G401 (cell line): ENCODE results near the gene WDR54. TPM values are rescaled to one million over a fixed set of nuclear protein-coding genes. Genes with fewer than 3 reads are reported as not detected.
A peak's percentile ranks its signal among the peaks of the same experiment; 100 is the strongest.

ENCODE experiments used
- DNase-seq: peaks from one replicate; pipeline ENCODE4 v3.0.0-alpha.2; 2015; ENCODE audit warnings: low spot score
- in situ Hi-C: cut with HindIII; loops from 2 replicates; pipeline ENCODE4 v1.10.0; 2016; ENCODE audit warnings: low sequenced_read_pairs, mixed read lengths
- total RNA-seq: library from RNA; depleted of rRNA; stranded (reverse); fragments of >200 nt; shearing (Covaris generic); gene quantifications from 2 replicates; pipeline ENCODE4 v1.2.3, GENCODE V29; 2014; rRNA removed

Gene WDR54
- total RNA-seq, 1 experiment from 2014 or later = 104 TPM

DNA sequence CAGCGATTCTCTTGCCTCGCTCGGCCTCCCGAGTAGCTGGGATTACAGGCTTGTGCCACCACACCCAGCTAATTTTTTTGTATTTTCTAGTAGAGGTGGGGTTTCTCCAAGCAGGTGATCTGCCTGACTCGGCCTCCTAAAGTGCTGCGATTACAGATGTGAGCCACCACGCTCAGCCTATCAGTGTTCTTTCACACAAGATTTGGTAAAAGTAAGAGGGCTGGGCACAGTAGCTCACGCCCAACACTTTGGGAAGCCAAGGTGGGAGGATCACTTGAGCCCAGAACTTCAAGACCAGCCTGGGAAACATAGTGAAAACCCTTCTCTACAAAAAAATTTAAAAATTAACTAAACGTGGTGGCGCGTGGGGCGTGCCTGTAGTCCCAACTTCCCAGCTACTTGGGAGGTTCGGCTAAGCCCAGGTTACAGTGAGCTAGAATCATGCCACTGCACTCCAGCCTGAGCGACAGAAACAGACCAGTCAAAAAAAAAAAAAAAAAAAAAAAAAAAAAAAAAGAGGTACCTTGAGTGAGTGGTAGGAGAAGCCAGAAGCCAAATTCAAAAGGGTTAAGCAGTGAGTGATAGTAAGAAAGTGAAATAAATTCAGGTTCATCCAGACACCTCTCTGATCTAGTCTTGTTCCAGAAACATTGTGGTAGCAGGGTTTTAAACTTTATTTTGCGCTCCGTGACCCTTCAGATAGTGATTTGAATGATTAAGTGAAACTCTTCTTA lies 50.0 kb downstream of the WDR54 start:
- no peak for DNase-seq
- in situ Hi-C loops = no loop called here

DNA sequence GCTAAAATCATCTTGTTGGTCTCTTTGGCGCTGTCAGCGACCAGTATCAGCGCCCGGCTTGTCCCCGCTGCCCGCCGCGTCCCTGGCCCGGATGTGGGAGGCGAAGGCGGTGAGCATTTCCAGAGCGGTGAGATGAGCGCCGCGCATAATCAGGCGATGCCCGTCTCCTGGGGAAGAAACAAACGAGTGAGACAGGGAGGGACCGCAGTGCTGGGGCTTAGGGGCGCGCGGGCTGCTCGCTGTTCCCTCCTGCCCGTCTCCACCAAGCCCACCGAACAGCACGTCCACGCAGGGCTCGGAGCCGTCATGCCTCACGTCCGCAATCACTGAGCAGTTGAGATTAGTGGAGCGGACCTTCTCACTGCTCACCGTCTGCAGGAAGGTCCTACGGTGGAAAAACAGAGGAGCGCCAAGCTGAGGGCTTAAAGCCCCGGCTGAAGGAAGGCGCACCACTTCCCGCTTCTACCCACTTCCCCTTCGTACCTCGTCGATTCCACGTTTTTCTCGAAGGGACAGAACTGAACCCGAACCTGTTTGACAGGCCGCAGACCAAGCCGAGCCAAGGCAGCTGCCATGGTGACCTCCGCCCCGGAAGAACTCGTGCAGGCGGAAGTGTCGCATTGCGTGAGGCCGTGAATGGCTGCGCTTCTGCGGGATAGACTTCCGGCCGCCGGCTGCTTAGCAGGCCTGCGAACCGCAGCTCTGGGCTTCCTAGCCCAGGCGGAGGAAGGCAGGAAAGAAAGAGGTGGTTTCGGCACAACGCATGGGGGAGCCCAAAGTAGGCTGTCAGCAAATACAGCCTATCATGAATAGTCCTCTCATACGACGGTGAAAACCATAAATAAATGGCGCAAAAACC lies 50.8 kb downstream of the WDR54 start, which contains the start of gene MRPL53:
MRPL53 (minus strand) TSS at position 595 of the 859 bp plus-strand sequence; CDS start at position 575, 20 bp downstream.
- in situ Hi-C loops = no loop called here
- peak; percentile 95 for DNase-seq

- DNase-seq = no peak
- in situ Hi-C loops = no loop called here
Measured at GRCh38 chr2:74472945-74473258, 51.4 kb downstream of the WDR54 start.

- in situ Hi-C loops = no loop called here
- DNase-seq = no peak
Measured at GRCh38 chr2:74474481-74474880, 53.0 kb downstream of the WDR54 start.

DNA sequence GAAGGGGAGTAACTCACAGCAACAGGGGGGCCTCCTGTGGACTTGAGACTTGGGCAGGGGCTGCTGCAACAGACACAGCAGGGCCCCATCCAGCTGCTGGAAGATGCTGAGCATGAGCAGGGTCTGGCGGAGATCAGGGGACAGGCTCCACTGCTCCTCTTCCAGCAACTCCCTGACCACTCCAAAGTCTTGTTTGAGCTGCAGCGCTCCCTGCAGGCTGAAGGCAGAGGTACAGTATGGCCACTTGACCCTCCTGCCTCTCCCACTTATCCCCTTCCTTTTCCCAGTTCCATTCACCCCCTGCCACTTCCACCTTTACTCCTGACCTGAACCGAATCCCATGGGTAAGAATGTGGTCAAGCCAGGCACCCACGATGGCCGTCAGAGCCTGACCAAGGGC lies 53.4 kb downstream of the WDR54 start:
- in situ Hi-C loops = no loop called here

More for the DNA sequence above, 53.4 kb downstream of the WDR54 start:
- DNase-seq = no peak

Other genes with a start within 250 kb of the WDR54 start
- 74.5 and 107 TPM in 2 replicates for gene MOB1A, start 242.9 kb upstream of the WDR54 start, total RNA-seq
- gene MTHFD2, start 223.1 kb upstream of the WDR54 start, total RNA-seq = 133 and 221 TPM in 2 replicates
- gene SLC4A5, start 78.3 kb upstream of the WDR54 start, total RNA-seq = not detected in 2 replicates
- gene DCTN1, start 41.4 kb upstream of the WDR54 start, total RNA-seq = 124 and 145 TPM in 2 replicates
- gene C2orf81, start 111 bp upstream of the WDR54 start, total RNA-seq = 0.95 and 2.8 TPM in 2 replicates
- 46.5 and 56.2 TPM in 2 replicates for gene RTKN, start 20.2 kb downstream of the WDR54 start, total RNA-seq
- 7.8 and 15.7 TPM in 2 replicates for gene INO80B, start 33.4 kb downstream of the WDR54 start, total RNA-seq
- 59.6 and 72.2 TPM in 2 replicates for gene WBP1, start 36.7 kb downstream of the WDR54 start, total RNA-seq
- 77.5 and 88.6 TPM in 2 replicates for gene MOGS, start 43.7 kb downstream of the WDR54 start, total RNA-seq
- 33.2 and 58.9 TPM in 2 replicates for gene MRPL53, start 51.0 kb downstream of the WDR54 start, total RNA-seq
- gene CCDC142, start 61.3 kb downstream of the WDR54 start, total RNA-seq = 15.7 and 19.0 TPM in 2 replicates
- 21.7 and 34.6 TPM in 2 replicates for gene TTC31, start 61.4 kb downstream of the WDR54 start, total RNA-seq
- gene LBX2, start 77.9 kb downstream of the WDR54 start, total RNA-seq = not detected in 2 replicates
- 38.2 and 39.9 TPM in 2 replicates for gene PCGF1, start 86.0 kb downstream of the WDR54 start, total RNA-seq
- not detected in 2 replicates for gene TLX2, start 92.7 kb downstream of the WDR54 start, total RNA-seq
- gene DQX1, start 104.5 kb downstream of the WDR54 start, total RNA-seq = 0.81 TPM in 1 of 2 replicates, not detected in the other
- 120 and 137 TPM in 2 replicates for gene AUP1, start 108.0 kb downstream of the WDR54 start, total RNA-seq
- 62.1 and 62.8 TPM in 2 replicates for gene HTRA2, start 108.2 kb downstream of the WDR54 start, total RNA-seq
- gene LOXL3, start 132.2 kb downstream of the WDR54 start, total RNA-seq = 11.4 and 14.4 TPM in 2 replicates
- 28.7 and 41.5 TPM in 2 replicates for gene DOK1, start 133.0 kb downstream of the WDR54 start, total RNA-seq
- gene M1AP, start 226.6 kb downstream of the WDR54 start, total RNA-seq = 0.12 TPM in 1 of 2 replicates, not detected in the other
- 8.9 and 13.9 TPM in 2 replicates for gene SEMA4F, start 232.5 kb downstream of the WDR54 start, total RNA-seq